GM19351 (cell line): ENCODE results near the gene DCDC1.

Experiments
- ATAC-seq: cut with Tn5 transposase; IDR thresholded peaks from one replicate; pipeline ENCODE4 v1.9.1; 2021; ENCODE audit warnings: mild to moderate bottlenecking, moderate library complexity; ENCODE audit not compliant: unreplicated experiment

Gene DCDC1

GRCh38 chr11:31369348-31370329 lies at the start of gene DCDC1, which contains the start of gene DNAJC24:
DCDC1 (minus strand) TSS chr11:31369739; CDS start chr11:31328280, 41,459 bp downstream.
DNAJC24 (plus strand) TSS chr11:31369860; CDS start chr11:31370749, 889 bp downstream.
- peak; percentile 97 for ATAC-seq

- no peak for ATAC-seq
Measured at GRCh38 chr11:31419138-31419537, 49.6 kb upstream of the DCDC1 start.

- ATAC-seq, result no peak
Measured at GRCh38 chr11:31417816-31418215, 48.3 kb upstream of the DCDC1 start.

GRCh38 chr11:31417357-31417756 lies 47.8 kb upstream of the DCDC1 start:
- no peak for ATAC-seq

- ATAC-seq, result no peak
Measured at GRCh38 chr11:31415435-31415834, 45.9 kb upstream of the DCDC1 start.

GRCh38 chr11:31414338-31414737 lies 44.8 kb upstream of the DCDC1 start:
- ATAC-seq, result no peak

GRCh38 chr11:31412946-31413345 lies 43.4 kb upstream of the DCDC1 start:
- no peak for ATAC-seq

- ATAC-seq, result no peak
Measured at GRCh38 chr11:31408201-31408600, 38.7 kb upstream of the DCDC1 start.

- ATAC-seq, result no peak
Measured at GRCh38 chr11:31404614-31405013, 35.1 kb upstream of the DCDC1 start.

- peak; percentile 63 for ATAC-seq
Measured at GRCh38 chr11:31397239-31397834, 27.8 kb upstream of the DCDC1 start.

GRCh38 chr11:31387379-31387778 lies 17.8 kb upstream of the DCDC1 start:
- ATAC-seq, result no peak

GRCh38 chr11:31383116-31383515 lies 13.6 kb upstream of the DCDC1 start:
- no peak for ATAC-seq

- ATAC-seq, result no peak
Measured at GRCh38 chr11:31375879-31376278, 6.3 kb upstream of the DCDC1 start.

GRCh38 chr11:31366795-31367194 lies 2.7 kb downstream of the DCDC1 start:
- ATAC-seq, result no peak

GRCh38 chr11:31361743-31362142 lies 7.8 kb downstream of the DCDC1 start:
- ATAC-seq, result no peak

GRCh38 chr11:31355817-31356216 lies 13.7 kb downstream of the DCDC1 start:
- no peak for ATAC-seq

GRCh38 chr11:31355131-31355530 lies 14.4 kb downstream of the DCDC1 start:
- no peak for ATAC-seq

- ATAC-seq, result no peak
Measured at GRCh38 chr11:31351168-31351567, 18.4 kb downstream of the DCDC1 start.

GRCh38 chr11:31340903-31341572 lies 28.5 kb downstream of the DCDC1 start:
- peak; percentile 70 for ATAC-seq

- no peak for ATAC-seq
Measured at GRCh38 chr11:31337806-31338205, 31.7 kb downstream of the DCDC1 start.

- no peak for ATAC-seq
Measured at GRCh38 chr11:31328697-31329096, 40.8 kb downstream of the DCDC1 start.
